Esophagus muscularis mucosa (tissue), 4 donors: ENCODE measurements around the gene PCDHGB3. TPM values are rescaled to one million over a fixed set of nuclear protein-coding genes. Genes with fewer than 3 reads are reported as not detected.
"Not testable (repeated sequence)": the region's sequence is repeated elsewhere in the genome, so short reads cannot be mapped to it uniquely, and the experiment has no call there.

Source experiments
- DNase-seq: peaks from one replicate; pipeline ENCODE4 v3.0.0-alpha.2; 2017; ENCODE audit errors: extremely low spot score
- H3K27ac ChIP-seq, 4 donors: fragments of 200-600 bp; sonication (generic); replicated peaks in 1 of 4; 1 replicate in 3 of 4; 2 replicates in 1 of 4; pipeline ENCODE4 v1.5.1; 2016 to 2019; ENCODE audit warnings: mild to moderate bottlenecking in 1 of 4
- H3K27me3 ChIP-seq, 4 donors: fragments of 200-600 bp; sonication (generic); one replicate each; pipeline versions ENCODE4 v1.5.1 to v1.6.0; 2016 to 2019
- H3K36me3 ChIP-seq, 4 donors: fragments of 200-600 bp; sonication (generic); one replicate each; pipeline ENCODE4 v1.5.1; 2016 to 2019
- H3K4me1 ChIP-seq, 4 donors: fragments of 200-600 bp; sonication (generic); one replicate each; pipeline ENCODE4 v1.5.1; 2016 to 2019
- H3K4me3 ChIP-seq, 4 donors: fragments of 200-600 bp; sonication (generic); 1 replicate in 2 of 4; 2 replicates in 2 of 4; pipeline ENCODE4 v1.5.1; 2016 to 2019; ENCODE audit warnings: mild to moderate bottlenecking in 4 of 4, moderate library complexity in 1 of 4
- H3K9me3 ChIP-seq, 4 donors: fragments of 200-600 bp; sonication (generic); 1 replicate in 3 of 4; 2 replicates in 1 of 4; pipeline ENCODE4 v1.5.1; 2016 to 2019
- EP300 ChIP-seq: sonication (generic); formaldehyde crosslinking; IDR thresholded peaks from one replicate; pipeline ENCODE4 v1.6.1; 2017; ENCODE audit warnings: antibody characterized with exemption
- POLR2A ChIP-seq: fragments of 450-650 bp; IDR thresholded peaks from one replicate; pipeline ENCODE4 v1.6.1; 2017; ENCODE audit warnings: antibody characterized with exemption, moderate library complexity, mild to moderate bottlenecking, low read depth
- POLR2AphosphoS5 ChIP-seq, 2 donors: sonication (generic); formaldehyde crosslinking; IDR thresholded peaks; one replicate each; pipeline ENCODE4 v1.6.1; 2017; ENCODE audit warnings: antibody characterized with exemption in 2 of 2
- WGBS: methylation state at CpG from one replicate; pipeline ENCODE4 v1.1.5; 2018; 5-methylcytosine and 5-hydroxymethylcytosine counted together
- intact Hi-C: fragments of 100-400 bp; cut with DNase I; formaldehyde crosslinking; loops from one replicate; pipeline ENCODE4 v1.15.1; 2023
- total RNA-seq, 4 donors: library from RNA; depleted of rRNA; stranded (reverse); fragments of >200 nt; gene quantifications; one replicate each; pipeline versions ENCODE4 v1.1.0 to v1.2.1, GENCODE V29; 2016
- TF ChIP-seq, protein P1 (sequence below), 3 experiments: fragments of 200-600 bp in 2 of 3; fragments of 450-650 bp in 1 of 3; sonication (generic) in 2 of 3; IDR thresholded peaks; one replicate each; pipeline ENCODE4 v1.5.1; 2017 to 2019; ENCODE audit warnings: antibody characterized with exemption in 3 of 3, mild to moderate bottlenecking in 2 of 3, moderate library complexity in 1 of 3

PCDHGB3 gene
- total RNA-seq, 4 donors from 2014 or later: 2.5 to 7.5 (median 3.8) TPM

DNA sequence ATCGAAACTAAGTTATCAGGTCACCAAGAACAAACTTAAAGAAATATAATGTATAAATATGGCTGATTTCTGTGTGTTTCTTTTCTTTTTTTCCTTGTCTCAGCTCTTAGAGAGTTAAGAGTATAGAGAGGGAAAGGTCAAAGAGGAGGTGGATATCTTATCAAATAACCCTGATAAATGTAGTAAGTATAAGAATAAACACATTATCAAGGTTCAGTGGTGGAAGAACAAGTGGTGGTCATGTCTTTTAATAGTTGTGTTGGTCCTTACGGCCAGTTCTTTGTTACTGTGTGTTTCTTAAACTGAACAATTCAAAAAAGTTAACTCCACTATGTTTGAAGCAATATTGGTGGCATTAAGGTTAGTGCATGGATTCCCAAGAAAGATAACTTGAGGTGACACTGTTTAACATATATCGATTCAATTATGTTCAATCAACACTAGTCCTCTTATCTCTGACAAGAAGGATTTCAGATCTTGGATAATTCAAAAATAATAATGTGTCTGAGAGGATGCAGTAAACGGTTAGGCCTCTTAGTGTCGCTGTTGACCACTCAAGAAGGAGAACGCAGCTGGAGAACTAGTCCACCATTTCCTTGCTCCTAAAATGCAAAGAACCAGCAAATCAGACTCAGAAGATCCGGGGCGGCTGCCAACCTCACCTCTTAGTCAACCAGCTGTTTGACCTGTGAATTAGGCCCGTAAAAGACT lies 26.6 kb upstream of the PCDHGB3 start, which contains the start of gene PCDHGA3:
PCDHGA3 (plus strand) TSS at position 588 of the 711 bp plus-strand sequence. CDS start 205 bp downstream, outside the sequence.
- intact Hi-C loops: no loop called here
- H3K27ac ChIP-seq: no peak within 1 kb of the TSS
- peaks cover 0 to 100% (median 81%) of the 10 kb centered on the region in 4 donors for H3K9me3 ChIP-seq
- H3K4me1 ChIP-seq: no peaks in the 10 kb centered on the region
- no peak for TF ChIP-seq POLR2AphosphoS5 (IDR thresholded peaks at IDR 0.05)
- TF ChIP-seq POLR2A: no peak
- TF ChIP-seq, protein P1, sequence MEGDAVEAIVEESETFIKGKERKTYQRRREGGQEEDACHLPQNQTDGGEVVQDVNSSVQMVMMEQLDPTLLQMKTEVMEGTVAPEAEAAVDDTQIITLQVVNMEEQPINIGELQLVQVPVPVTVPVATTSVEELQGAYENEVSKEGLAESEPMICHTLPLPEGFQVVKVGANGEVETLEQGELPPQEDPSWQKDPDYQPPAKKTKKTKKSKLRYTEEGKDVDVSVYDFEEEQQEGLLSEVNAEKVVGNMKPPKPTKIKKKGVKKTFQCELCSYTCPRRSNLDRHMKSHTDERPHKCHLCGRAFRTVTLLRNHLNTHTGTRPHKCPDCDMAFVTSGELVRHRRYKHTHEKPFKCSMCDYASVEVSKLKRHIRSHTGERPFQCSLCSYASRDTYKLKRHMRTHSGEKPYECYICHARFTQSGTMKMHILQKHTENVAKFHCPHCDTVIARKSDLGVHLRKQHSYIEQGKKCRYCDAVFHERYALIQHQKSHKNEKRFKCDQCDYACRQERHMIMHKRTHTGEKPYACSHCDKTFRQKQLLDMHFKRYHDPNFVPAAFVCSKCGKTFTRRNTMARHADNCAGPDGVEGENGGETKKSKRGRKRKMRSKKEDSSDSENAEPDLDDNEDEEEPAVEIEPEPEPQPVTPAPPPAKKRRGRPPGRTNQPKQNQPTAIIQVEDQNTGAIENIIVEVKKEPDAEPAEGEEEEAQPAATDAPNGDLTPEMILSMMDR (IDR thresholded peaks at IDR 0.05): peak in 1 of 3 experiments; percentile 15
- no peak for TF ChIP-seq EP300
- 28% methylated on average over 9 of the region's 9 CpGs for WGBS
- H3K4me3 ChIP-seq: peak within 1 kb of the TSS; percentile 26 to 30 (median 29)
- H3K27me3 ChIP-seq: peaks cover 0 to 60% (median 0%) of the 10 kb centered on the region in 4 donors
- no peak for DNase-seq
- no peaks in the 10 kb centered on the region for H3K36me3 ChIP-seq

- Histone ChIP-seq H3K4me3 (peak overlapping the region; percentile 26 to 30 (median 29)), H3K27me3 (peaks cover 0 to 54% (median 0%) of the 10 kb centered on the region in 4 donors), H3K27ac (no peak overlapping the region), H3K9me3 (peaks cover 0 to 98% (median 81%) of the 10 kb centered on the region in 4 donors), H3K4me1 (no peaks in the 10 kb centered on the region), H3K36me3 (no peaks in the 10 kb centered on the region)
- TF ChIP-seq EP300 (no peak), POLR2A (no peak), POLR2AphosphoS5 (IDR thresholded peaks at IDR 0.05) (no peak)
- TF ChIP-seq, protein P1 (IDR thresholded peaks at IDR 0.05): no peak
- DNase-seq: no peak
- WGBS: 23% methylated on average over 31 of the region's 31 CpGs
- intact Hi-C loops: no loop called here
Measured at GRCh38 chr5:141343953-141344463, 26.0 kb upstream of the PCDHGB3 start.

DNA sequence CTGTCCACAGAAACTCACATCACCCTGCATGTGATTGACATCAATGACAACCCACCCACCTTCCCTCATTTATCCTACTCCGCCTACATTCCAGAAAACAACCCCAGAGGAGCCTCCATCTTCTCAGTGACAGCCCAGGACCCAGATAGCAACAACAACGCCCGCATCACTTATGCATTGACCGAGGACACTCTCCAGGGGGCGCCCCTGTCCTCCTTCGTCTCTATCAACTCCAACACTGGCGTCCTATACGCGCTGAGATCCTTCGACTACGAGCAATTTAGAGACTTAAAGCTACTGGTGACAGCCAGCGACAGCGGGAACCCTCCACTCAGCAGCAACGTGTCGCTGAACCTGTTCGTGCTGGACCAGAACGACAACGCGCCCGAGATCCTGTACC lies 24.7 kb upstream of the PCDHGB3 start:
- no peaks in the 10 kb centered on the region for H3K36me3 ChIP-seq
- intact Hi-C loops: no loop called here
- TF ChIP-seq, protein P1 (IDR thresholded peaks at IDR 0.05): no peak
- no peak for TF ChIP-seq POLR2AphosphoS5 (IDR thresholded peaks at IDR 0.05)
- no peak for TF ChIP-seq POLR2A
- no peak for TF ChIP-seq EP300
- H3K27ac ChIP-seq: no peak overlapping the region
- no peaks in the 10 kb centered on the region for H3K4me1 ChIP-seq
- no peak overlapping the region for H3K4me3 ChIP-seq
- peaks cover 0 to 98% (median 78%) of the 10 kb centered on the region in 4 donors for H3K9me3 ChIP-seq
- WGBS: 39% methylated on average over 13 of the region's 20 CpGs
- peaks cover 0 to 50% (median 0%) of the 10 kb centered on the region in 4 donors for H3K27me3 ChIP-seq
- DNase-seq: no peak

GRCh38 chr5:141346017-141346416 lies 24.0 kb upstream of the PCDHGB3 start:
- Histone ChIP-seq H3K9me3 (peaks cover 0 to 98% (median 80%) of the 10 kb centered on the region in 4 donors), H3K27me3 (peaks cover 0 to 48% (median 0%) of the 10 kb centered on the region in 4 donors)
- not testable (repeated sequence) for DNase-seq

DNA sequence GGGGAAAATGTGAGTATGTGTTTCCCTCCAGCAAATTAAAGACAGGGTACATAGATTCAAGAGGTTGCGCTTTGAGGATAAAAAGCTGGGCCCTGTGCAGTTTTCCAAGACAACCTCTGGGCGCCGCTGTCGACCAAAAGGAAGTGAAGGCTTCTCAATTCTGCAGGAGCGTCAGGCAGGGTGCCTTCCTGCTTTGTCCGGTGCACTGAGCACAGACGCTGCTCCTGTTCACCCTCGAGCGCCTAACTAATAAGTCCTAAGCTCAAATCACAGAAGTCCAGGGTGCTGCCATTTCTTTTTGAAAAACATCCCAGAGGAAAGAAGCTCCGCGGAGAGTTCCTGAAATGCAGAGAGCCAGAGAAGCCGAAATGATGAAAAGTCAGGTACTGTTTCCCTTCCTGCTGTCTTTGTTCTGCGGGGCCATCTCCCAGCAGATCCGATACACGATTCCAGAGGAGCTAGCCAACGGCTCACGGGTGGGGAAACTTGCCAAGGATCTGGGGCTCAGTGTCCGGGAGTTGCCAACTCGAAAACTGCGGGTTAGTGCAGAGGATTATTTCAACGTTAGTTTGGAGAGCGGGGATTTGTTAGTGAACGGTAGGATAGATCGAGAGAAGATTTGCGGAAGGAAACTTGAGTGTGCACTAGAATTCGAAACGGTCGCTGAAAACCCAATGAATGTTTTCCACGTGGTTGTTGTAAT lies 20.0 kb upstream of the PCDHGB3 start, which contains the start of gene PCDHGB1:
PCDHGB1 (plus strand) TSS at position 183 of the 703 bp plus-strand sequence; CDS start at position 345, 162 bp downstream.
- Histone ChIP-seq H3K36me3 (no peaks in the 10 kb centered on the region), H3K4me3 (peak within 1 kb of the TSS; percentile 22 to 37 (median 30)), H3K27me3 (peaks cover 0 to 42% (median 3%) of the 10 kb centered on the region in 4 donors), H3K27ac (peak within 1 kb of the TSS in 1 of 4 donors; percentile 27), H3K9me3 (peaks cover 0 to 95% (median 87%) of the 10 kb centered on the region in 4 donors), H3K4me1 (no peaks in the 10 kb centered on the region)
- intact Hi-C loops: loop anchor here (10.0 kb wide), 1 partner anchor 215 kb away; no protein-coding TSS in a partner anchor
- WGBS: 26% methylated on average over 26 of the region's 29 CpGs
- TF ChIP-seq EP300 (no peak), POLR2A (no peak), POLR2AphosphoS5 (IDR thresholded peaks at IDR 0.05) (no peak)
- TF ChIP-seq, protein P1 (IDR thresholded peaks at IDR 0.05): peak; percentile 26 to 47 (median 31)
- no peak for DNase-seq

More at GRCh38 chr5:141346017-141346416, 24.0 kb upstream of the PCDHGB3 start:
- intact Hi-C loops, H3K27ac ChIP-seq, H3K4me3 ChIP-seq, H3K36me3 ChIP-seq, H3K4me1 ChIP-seq: not testable (repeated sequence)
- 46% methylated on average over 8 of the region's 35 CpGs for WGBS
